GM06990 (cell line): ENCODE data around the gene NHERF2.

Experiments used
- DNase-seq: peaks from one replicate; pipeline ENCODE4 v3.0.0-alpha.2; 2011; ENCODE audit not compliant: insufficient read length; ENCODE audit errors: extremely low read depth
- H3K27me3 ChIP-seq: replicated peaks from 2 replicates; pipeline ENCODE4 v1.6.0; 2011; ENCODE audit warnings: low read length; ENCODE audit not compliant: control insufficient read depth, insufficient read depth
- H3K36me3 ChIP-seq: 2 replicates; pipeline ENCODE4 v1.5.1; 2011; ENCODE audit warnings: low read length; ENCODE audit not compliant: control insufficient read depth, insufficient read depth
- H3K4me3 ChIP-seq: replicated peaks from 2 replicates; pipeline ENCODE4 v1.5.1; 2011; ENCODE audit warnings: low read depth, mild to moderate bottlenecking, control low read depth, low read length
- TF ChIP-seq, protein P1 (sequence below): IDR thresholded peaks from 2 replicates; pipeline ENCODE4 v1.5.1; 2011; ENCODE audit warnings: low read length, control low read depth, mild to moderate bottlenecking, inconsistent platforms; ENCODE audit not compliant: insufficient read depth, poor library complexity, severe bottlenecking

NHERF2 gene

DNA sequence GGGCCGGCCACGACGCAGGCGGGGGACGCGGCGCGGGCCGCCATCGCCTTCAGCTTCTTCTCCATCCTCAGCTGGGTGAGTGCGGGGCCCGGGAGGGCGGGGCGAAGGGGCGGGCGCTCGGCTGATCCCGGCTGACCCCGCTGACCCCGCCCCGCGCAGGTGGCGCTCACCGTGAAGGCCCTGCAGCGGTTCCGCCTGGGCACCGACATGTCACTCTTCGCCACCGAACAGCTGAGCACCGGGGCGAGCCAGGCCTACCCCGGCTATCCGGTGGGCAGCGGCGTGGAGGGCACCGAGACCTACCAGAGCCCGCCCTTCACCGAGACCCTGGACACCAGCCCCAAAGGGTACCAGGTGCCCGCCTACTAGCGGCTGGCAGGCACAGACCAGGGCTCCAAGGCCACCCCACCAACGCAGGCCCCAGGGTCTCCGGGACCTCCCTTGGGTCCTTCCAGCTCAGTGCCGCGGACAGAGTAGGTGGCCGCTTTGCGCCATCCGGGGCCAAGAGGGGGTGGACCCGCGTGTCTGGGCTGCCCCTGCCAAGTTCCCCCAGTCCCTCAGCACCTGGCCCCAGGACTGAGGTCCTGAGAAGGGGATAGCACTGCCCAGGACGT, 33.9 kb upstream of the NHERF2 start:
- TF ChIP-seq, protein P1, sequence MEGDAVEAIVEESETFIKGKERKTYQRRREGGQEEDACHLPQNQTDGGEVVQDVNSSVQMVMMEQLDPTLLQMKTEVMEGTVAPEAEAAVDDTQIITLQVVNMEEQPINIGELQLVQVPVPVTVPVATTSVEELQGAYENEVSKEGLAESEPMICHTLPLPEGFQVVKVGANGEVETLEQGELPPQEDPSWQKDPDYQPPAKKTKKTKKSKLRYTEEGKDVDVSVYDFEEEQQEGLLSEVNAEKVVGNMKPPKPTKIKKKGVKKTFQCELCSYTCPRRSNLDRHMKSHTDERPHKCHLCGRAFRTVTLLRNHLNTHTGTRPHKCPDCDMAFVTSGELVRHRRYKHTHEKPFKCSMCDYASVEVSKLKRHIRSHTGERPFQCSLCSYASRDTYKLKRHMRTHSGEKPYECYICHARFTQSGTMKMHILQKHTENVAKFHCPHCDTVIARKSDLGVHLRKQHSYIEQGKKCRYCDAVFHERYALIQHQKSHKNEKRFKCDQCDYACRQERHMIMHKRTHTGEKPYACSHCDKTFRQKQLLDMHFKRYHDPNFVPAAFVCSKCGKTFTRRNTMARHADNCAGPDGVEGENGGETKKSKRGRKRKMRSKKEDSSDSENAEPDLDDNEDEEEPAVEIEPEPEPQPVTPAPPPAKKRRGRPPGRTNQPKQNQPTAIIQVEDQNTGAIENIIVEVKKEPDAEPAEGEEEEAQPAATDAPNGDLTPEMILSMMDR = no peak
- DNase-seq = peak; percentile 26
- Histone ChIP-seq H3K4me3 (no peak overlapping the region), H3K36me3 (peaks cover 4% of the 10 kb centered on the region), H3K27me3 (no peaks in the 10 kb centered on the region)

DNA sequence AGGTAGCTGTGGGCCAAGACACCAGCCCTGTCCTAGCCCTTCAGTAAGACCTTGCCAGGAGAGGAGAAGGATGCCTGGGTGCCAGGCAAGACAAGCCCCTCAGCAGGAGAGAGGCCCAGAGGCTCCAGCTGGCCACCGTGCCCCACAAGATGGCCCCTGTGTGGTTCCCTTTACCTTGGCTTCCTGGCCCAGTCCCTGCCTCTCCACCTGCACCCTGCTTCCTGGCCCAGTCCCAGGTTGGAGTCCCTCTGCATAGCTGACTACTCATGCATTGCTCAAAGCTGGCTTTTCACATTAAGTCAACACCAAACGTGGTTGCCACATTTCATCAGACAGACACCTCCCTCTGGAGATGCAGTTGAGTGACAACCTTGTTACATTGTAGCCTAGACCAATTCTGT, 33.0 kb upstream of the NHERF2 start:
- no peak overlapping the region for H3K4me3 ChIP-seq
- DNase-seq = peak; percentile 22
- TF ChIP-seq, protein P1 = no peak

DNA sequence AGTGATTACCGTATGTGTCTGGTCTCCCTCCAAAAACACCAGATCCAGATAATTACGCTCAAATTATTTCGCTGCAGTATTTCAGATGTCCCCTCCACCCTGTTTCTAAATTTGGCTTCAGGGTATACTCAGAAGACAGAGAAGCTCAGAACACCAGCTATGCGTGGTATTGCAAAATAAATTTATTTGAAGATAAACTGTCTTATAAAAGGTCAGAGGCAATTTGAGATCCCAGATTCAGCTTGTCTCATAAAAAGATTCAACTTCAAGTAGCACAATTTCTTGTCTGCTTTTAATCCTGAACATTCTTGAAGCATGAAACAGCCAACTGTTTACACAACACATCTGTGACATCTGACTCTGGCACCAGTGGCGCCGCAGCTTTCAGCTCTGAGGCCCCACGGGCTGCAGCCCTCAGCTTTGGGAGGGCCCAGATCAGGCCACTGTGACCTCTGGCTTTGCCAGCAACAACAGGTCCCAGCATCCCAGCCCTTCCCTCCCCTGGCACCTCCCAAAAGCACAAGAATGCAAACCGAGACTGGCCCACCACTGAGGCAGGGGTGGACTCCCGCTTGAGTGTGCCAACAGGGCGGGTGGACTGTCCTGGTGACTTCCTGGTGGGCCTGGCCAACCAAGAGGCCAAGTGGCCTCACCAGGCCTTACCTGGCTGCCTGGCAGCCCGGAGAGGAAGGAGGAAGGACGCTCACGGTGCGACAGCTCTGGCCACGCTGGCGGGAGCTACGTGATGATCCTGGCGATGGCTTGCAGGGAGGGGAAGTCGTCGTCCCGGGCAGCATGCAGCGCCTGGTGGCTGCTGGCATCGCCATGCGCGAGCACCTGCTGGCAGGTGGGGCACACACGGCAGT, 29.0 kb upstream of the NHERF2 start:
- no peak overlapping the region for H3K4me3 ChIP-seq
- TF ChIP-seq, protein P1 = no peak
- peaks cover 38% of the 10 kb centered on the region for H3K36me3 ChIP-seq
- no peaks in the 10 kb centered on the region for H3K27me3 ChIP-seq
- no peak for DNase-seq

More for the DNA sequence above, 33.0 kb upstream of the NHERF2 start:
- Histone ChIP-seq H3K27me3 (no peaks in the 10 kb centered on the region), H3K36me3 (peaks cover 7% of the 10 kb centered on the region)

DNA sequence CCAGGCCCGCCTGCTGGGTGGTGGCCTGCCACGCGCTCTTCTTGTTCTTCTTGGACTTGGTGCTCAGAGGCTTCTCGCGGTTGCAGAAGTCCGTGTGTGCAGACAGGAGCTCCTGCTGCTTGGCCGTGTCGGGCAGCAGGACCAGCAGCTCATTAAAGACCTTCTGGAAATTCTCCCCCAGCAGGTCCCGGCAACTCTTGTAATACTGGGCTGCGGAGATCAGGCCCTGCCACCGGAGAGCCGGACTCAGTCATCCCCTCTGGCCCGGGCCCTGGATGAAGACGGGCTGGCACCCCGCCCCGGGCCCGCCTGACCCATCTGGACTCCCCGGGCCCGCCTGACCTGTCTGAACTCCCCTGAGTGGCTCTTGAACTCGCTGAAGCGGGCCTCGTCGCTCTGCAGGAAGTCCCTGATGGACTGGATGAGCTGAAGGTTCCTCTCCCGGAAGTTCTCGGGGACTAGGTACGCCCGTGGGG, 28.3 kb upstream of the NHERF2 start:
- Histone ChIP-seq H3K27me3 (no peaks in the 10 kb centered on the region), H3K4me3 (no peak overlapping the region), H3K36me3 (peaks cover 45% of the 10 kb centered on the region)
- TF ChIP-seq, protein P1 = no peak
- DNase-seq = no peak

DNA sequence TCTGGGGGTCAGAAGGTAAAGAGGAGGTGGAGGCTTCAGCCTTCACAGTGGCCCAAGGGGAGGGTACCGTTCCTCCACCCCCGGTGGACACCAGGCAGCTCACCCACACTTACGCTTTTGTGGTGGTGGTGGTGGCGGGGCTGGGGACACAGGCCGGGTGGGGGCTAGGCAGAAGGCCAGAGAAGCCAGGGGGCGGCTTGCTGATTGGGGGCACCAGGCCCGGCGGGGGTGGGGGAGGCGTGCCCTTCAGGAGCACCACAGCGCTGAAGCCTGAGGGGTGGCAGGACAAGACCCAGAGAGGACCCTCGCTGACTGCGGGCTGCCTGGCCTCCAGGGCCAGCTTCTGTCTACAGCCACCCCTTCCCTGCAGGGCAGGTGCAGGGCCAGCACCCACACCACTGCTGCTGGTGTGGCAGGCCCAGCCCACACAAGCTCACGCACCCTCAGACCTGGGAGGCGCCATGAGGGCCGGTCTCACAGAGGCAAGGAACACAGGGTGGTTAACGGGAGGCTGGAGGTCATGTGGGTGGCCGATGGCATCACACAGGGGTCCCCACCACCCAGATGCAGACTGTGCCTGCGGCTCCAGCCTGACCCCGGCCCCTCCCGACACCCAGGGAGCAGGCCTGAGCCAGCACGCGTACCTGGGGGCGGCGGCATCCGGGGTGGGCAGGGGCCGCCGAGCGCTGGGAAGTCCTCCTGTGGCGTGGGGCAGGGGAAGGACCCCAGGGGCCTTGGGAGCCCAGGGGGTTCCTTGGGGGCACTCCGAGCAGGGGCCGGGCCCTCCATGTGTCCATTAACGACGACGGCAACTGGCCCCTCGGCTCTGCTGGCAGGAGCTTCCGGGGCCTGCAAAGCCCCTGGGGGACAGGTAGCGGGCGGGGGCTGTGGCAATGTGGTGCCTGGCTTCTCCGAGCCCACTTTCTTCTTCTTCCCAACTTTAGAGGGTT, 27.6 kb upstream of the NHERF2 start:
- Histone ChIP-seq H3K4me3 (no peak overlapping the region), H3K36me3 (peaks cover 48% of the 10 kb centered on the region), H3K27me3 (no peaks in the 10 kb centered on the region)
- TF ChIP-seq, protein P1 = no peak
- DNase-seq = peak; percentile 13
